ENCODE results near the gene DVL2.

The DVL2 gene

GRCh38 chr17:7241783-7242716 lies 7.7 kb upstream of the DVL2 start, which contains the start of gene GABARAP:
Gene GABARAP (minus strand): TSS chr17:7242449. CDS start chr17:7242330, 119 bp downstream.
- Histone ChIP-seq H3K9ac (ENCODE audit: low read length) (peak within 1 kb of the TSS; percentile 97), H3K23ac (ENCODE audit: low read length in 2 of 2) (peak within 1 kb of the TSS in 1 of 2 experiments; percentile 97), H3K4me3 (ENCODE audit: insufficient read depth in 1 of 2, low read depth in 1 of 2, low read length in 2 of 2) (peak within 1 kb of the TSS; percentile 89 to 98), H3K27ac (ENCODE audit: low read length, poor library complexity, severe bottlenecking) (peak within 1 kb of the TSS; percentile 98), H2AK5ac (ENCODE audit: low read length, severe bottlenecking) (peak within 1 kb of the TSS; percentile 78), H2AFZ (ENCODE audit: low read depth, low read length) (peak within 1 kb of the TSS; percentile 78), H3K36me3 (ENCODE audit: control insufficient read depth in 1 of 2, insufficient read depth in 2 of 2, low read depth in 1 of 2, low read length in 2 of 2) (peaks cover 32 to 47% of the 10 kb centered on the region in 2 experiments), H2BK5ac (ENCODE audit: low read depth, low read length, poor library complexity, severe bottlenecking) (peak within 1 kb of the TSS; percentile 53), H3K14ac (ENCODE audit: low read length in 2 of 2) (peak within 1 kb of the TSS in 1 of 2 experiments; percentile 100), H3K79me1 (replicated peaks; ENCODE audit: low read length, poor library complexity, severe bottlenecking) (peaks cover 14% of the 10 kb centered on the region), H3K18ac (ENCODE audit: low read depth in 1 of 2, low read length in 2 of 2) (peak within 1 kb of the TSS; percentile 90 to 99), H4K91ac (ENCODE audit: low read length) (peak within 1 kb of the TSS; percentile 98), H2BK120ac (ENCODE audit: low read depth, low read length) (peak within 1 kb of the TSS; percentile 21), H2BK12ac (ENCODE audit: low read length in 2 of 2) (peak within 1 kb of the TSS; percentile 65 to 91), H3K4ac (ENCODE audit: low read depth in 1 of 2, low read length in 2 of 2) (peak within 1 kb of the TSS; percentile 79 to 97), H2BK15ac (ENCODE audit: low read depth, poor library complexity, severe bottlenecking) (peak within 1 kb of the TSS; percentile 99), H4K8ac (ENCODE audit: low read length) (peak within 1 kb of the TSS; percentile 95), H3K4me1 (ENCODE audit: control insufficient read depth, insufficient read depth, low read depth, low read length) (peaks cover 15% of the 10 kb centered on the region), H3K9me3 (ENCODE audit: control insufficient read depth, low read length) (no peaks in the 10 kb centered on the region), H3K27me3 (ENCODE audit: control insufficient read depth in 1 of 2, insufficient read depth in 1 of 2, low read length in 2 of 2) (no peaks in the 10 kb centered on the region), H3K4me2 (ENCODE audit: low read length, poor library complexity, severe bottlenecking) (peak within 1 kb of the TSS; percentile 92)
- WGBS, result under 1% methylated on average over 53 of the region's 62 CpGs
- DNase-seq, result peak; percentile 95

GRCh38 chr17:7241090-7241733 lies 6.9 kb upstream of the DVL2 start:
- no peak overlapping the region for H4K8ac ChIP-seq (ENCODE audit: low read length)
- H2BK12ac ChIP-seq (ENCODE audit: low read length in 2 of 2), result no peak overlapping the region
- WGBS, result 49% methylated on average over 8 of the region's 9 CpGs
- no peak overlapping the region for H2AFZ ChIP-seq (ENCODE audit: low read depth, low read length)
- peaks cover 13% of the 10 kb centered on the region for H3K79me1 ChIP-seq (replicated peaks; ENCODE audit: low read length, poor library complexity, severe bottlenecking)
- H3K27me3 ChIP-seq (ENCODE audit: control insufficient read depth in 1 of 2, insufficient read depth in 1 of 2, low read length in 2 of 2), result no peaks in the 10 kb centered on the region
- H2BK120ac ChIP-seq (ENCODE audit: low read depth, low read length), result no peak overlapping the region
- peak overlapping the region; percentile 78 for H2AK5ac ChIP-seq (ENCODE audit: low read length, severe bottlenecking)
- H3K14ac ChIP-seq (ENCODE audit: low read length in 2 of 2), result peak overlapping the region in 1 of 2 experiments; percentile 64
- H3K36me3 ChIP-seq (ENCODE audit: control insufficient read depth in 1 of 2, insufficient read depth in 2 of 2, low read depth in 1 of 2, low read length in 2 of 2), result peaks cover 34 to 47% of the 10 kb centered on the region in 2 experiments
- H3K23ac ChIP-seq (ENCODE audit: low read length in 2 of 2), result peak overlapping the region in 1 of 2 experiments; percentile 84
- H3K18ac ChIP-seq (ENCODE audit: low read depth in 1 of 2, low read length in 2 of 2), result peak overlapping the region in 1 of 2 experiments; percentile 58
- peak overlapping the region; percentile 98 for H3K27ac ChIP-seq (ENCODE audit: low read length, poor library complexity, severe bottlenecking)
- H3K4me3 ChIP-seq (ENCODE audit: insufficient read depth in 1 of 2, low read depth in 1 of 2, low read length in 2 of 2), result peak overlapping the region; percentile 89 to 98
- peaks cover 21% of the 10 kb centered on the region for H3K4me1 ChIP-seq (ENCODE audit: control insufficient read depth, insufficient read depth, low read depth, low read length)
- H3K4me2 ChIP-seq (ENCODE audit: low read length, poor library complexity, severe bottlenecking), result peak overlapping the region; percentile 92
- H2BK15ac ChIP-seq (ENCODE audit: low read depth, poor library complexity, severe bottlenecking), result no peak overlapping the region
- no peak overlapping the region for H2BK5ac ChIP-seq (ENCODE audit: low read depth, low read length, poor library complexity, severe bottlenecking)
- H3K4ac ChIP-seq (ENCODE audit: low read depth in 1 of 2, low read length in 2 of 2), result peak overlapping the region in 1 of 2 experiments; percentile 89
- H4K91ac ChIP-seq (ENCODE audit: low read length), result no peak overlapping the region
- no peaks in the 10 kb centered on the region for H3K9me3 ChIP-seq (ENCODE audit: control insufficient read depth, low read length)
- H3K9ac ChIP-seq (ENCODE audit: low read length), result peak overlapping the region; percentile 97
- no peak for DNase-seq

GRCh38 chr17:7240375-7240774 lies 6.1 kb upstream of the DVL2 start:
- peaks cover 37 to 49% of the 10 kb centered on the region in 2 experiments for H3K36me3 ChIP-seq (ENCODE audit: control insufficient read depth in 1 of 2, insufficient read depth in 2 of 2, low read depth in 1 of 2, low read length in 2 of 2)
- no peaks in the 10 kb centered on the region for H3K27me3 ChIP-seq (ENCODE audit: control insufficient read depth in 1 of 2, insufficient read depth in 1 of 2, low read length in 2 of 2)
- H3K4ac ChIP-seq (ENCODE audit: low read depth in 1 of 2, low read length in 2 of 2), result no peak overlapping the region
- H3K18ac ChIP-seq (ENCODE audit: low read depth in 1 of 2, low read length in 2 of 2), result no peak overlapping the region
- no peak overlapping the region for H2AFZ ChIP-seq (ENCODE audit: low read depth, low read length)
- H2AK5ac ChIP-seq (ENCODE audit: low read length, severe bottlenecking), result peak overlapping the region; percentile 60
- H3K23ac ChIP-seq (ENCODE audit: low read length in 2 of 2), result no peak overlapping the region
- DNase-seq, result no peak
- no peak overlapping the region for H4K8ac ChIP-seq (ENCODE audit: low read length)
- H3K4me3 ChIP-seq (ENCODE audit: insufficient read depth in 1 of 2, low read depth in 1 of 2, low read length in 2 of 2), result peak overlapping the region in 1 of 2 experiments; percentile 89
- no peak overlapping the region for H3K14ac ChIP-seq (ENCODE audit: low read length in 2 of 2)
- peak overlapping the region; percentile 97 for H3K9ac ChIP-seq (ENCODE audit: low read length)
- peak overlapping the region; percentile 59 for H3K4me2 ChIP-seq (ENCODE audit: low read length, poor library complexity, severe bottlenecking)
- H4K91ac ChIP-seq (ENCODE audit: low read length), result no peak overlapping the region
- peaks cover 9% of the 10 kb centered on the region for H3K79me1 ChIP-seq (replicated peaks; ENCODE audit: low read length, poor library complexity, severe bottlenecking)
- H2BK15ac ChIP-seq (ENCODE audit: low read depth, poor library complexity, severe bottlenecking), result no peak overlapping the region
- H3K4me1 ChIP-seq (ENCODE audit: control insufficient read depth, insufficient read depth, low read depth, low read length), result peaks cover 30% of the 10 kb centered on the region
- no peak overlapping the region for H2BK5ac ChIP-seq (ENCODE audit: low read depth, low read length, poor library complexity, severe bottlenecking)
- H3K27ac ChIP-seq (ENCODE audit: low read length, poor library complexity, severe bottlenecking), result no peak overlapping the region
- no peak overlapping the region for H2BK120ac ChIP-seq (ENCODE audit: low read depth, low read length)
- H2BK12ac ChIP-seq (ENCODE audit: low read length in 2 of 2), result no peak overlapping the region
- no peaks in the 10 kb centered on the region for H3K9me3 ChIP-seq (ENCODE audit: control insufficient read depth, low read length)
- 72% methylated on average over 4 of the region's 4 CpGs for WGBS

All from mesenchymal stem cell (in vitro differentiated cells and primary cell).